ENCODE data around the gene FBXO9. TPM values are rescaled to one million over a fixed set of nuclear protein-coding genes. Genes with fewer than 3 reads are reported as not detected.
"Not testable (repeated sequence)": the region's sequence is repeated elsewhere in the genome, so short reads cannot be mapped to it uniquely, and the experiment has no call there.

The FBXO9 gene
- total RNA-seq, 2 donors from 2014 or later: 70.5 to 93.6 TPM

GRCh38 chr6:53044071-53044470 is 21.1 kb upstream of the FBXO9 start:
- ATAC-seq: no peak
- no peak for DNase-seq
- intact Hi-C loops (cut with DNase I, micrococcal nuclease): no loop called here

DNA sequence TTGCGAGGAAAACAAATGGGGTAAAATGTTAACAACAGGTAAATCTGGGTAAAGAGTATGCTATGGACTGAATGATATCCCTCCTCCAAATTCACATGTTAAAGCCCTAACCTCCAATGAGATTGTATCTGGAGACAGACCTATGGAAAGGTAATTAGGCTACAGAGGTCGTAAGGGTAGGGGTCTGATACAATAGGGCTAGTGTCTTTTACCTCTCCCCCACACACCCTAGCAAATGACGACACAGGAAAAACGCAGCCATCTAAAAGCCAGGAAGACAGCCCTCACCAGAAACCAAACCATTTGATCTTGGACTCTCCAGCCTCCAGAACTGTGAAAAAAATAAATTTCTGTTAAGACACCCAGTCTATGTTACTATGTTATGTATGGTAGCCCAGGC is 20.6 kb upstream of the FBXO9 start:
- DNase-seq (no peak), ATAC-seq (no peak)
- intact Hi-C loops (cut with DNase I, micrococcal nuclease): no loop called here

DNA sequence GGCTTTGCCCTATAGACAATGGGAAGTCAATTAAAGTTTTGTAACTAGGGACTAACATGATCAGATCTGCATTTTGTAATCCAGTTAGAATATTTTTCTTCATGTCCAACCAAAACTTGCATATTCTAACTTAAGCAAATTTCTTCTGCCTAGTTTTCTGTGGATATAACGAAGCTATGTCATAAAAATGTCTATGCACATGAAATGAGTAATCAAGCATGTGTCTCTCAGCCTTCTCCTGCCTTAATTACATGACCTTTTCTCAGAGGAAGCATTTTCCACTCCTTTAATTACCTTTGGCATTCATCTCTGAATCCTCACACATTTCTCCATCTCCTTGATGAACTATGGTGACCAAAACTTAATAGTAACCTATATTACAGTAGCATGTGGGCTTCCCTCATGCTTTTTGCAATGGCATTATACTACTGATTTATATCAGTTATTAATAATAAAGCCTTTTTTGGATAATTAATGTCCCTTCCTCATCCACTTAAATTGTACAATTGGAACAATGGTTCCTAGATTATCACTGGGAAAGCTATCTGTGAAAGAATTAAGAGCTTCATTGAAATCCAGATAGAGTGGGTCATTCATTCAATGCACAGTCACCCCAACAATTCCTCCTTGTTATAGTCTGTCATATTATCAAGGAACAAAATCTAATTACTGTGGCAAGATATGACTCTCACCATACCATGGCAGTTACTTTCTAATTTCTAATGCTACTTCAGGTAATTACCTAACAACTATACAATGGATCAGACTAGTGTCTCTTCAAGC is 19.1 kb upstream of the FBXO9 start:
- ATAC-seq: no peak

DNA sequence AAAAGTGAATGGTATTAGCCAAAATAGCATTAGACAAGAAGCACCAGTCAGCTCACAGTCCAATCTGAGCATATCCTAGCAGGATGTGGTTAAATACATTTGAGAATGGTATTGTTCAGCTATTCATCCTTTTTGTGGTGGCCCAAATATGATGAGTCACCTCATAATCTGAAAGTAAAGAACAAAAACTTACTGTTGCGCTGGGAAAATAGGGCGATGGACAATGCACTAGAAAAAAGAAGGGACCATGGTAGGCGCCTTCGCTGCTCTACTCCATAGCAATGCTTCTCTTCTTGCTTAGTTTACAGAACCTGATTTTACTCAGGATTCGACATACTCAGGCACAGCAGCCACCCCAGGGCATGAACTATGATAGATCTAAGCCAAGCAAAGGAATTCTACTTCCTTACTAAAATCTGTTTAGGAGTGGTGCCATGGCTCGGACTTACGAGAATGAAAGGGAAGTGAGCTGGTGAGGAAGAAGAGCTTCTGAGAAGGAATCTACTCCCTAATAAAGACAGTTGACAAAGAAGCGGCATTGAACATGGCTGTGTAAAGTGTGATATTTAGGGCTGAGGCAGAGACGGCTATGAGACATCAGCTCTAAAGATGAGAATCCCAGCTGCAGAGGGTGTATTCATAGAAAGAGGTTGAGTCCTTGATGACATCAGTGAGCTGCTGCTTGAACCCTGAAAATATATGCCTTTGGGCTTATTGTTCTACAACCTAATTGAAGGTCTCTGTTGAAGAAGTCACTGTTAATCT is 16.6 kb upstream of the FBXO9 start:
- ATAC-seq: no peak
- intact Hi-C loops (cut with DNase I, micrococcal nuclease): no loop called here
- DNase-seq: no peak

More for the DNA sequence above, 19.1 kb upstream of the FBXO9 start:
- intact Hi-C loops (cut with DNase I, micrococcal nuclease): no loop called here
- DNase-seq: no peak

DNA sequence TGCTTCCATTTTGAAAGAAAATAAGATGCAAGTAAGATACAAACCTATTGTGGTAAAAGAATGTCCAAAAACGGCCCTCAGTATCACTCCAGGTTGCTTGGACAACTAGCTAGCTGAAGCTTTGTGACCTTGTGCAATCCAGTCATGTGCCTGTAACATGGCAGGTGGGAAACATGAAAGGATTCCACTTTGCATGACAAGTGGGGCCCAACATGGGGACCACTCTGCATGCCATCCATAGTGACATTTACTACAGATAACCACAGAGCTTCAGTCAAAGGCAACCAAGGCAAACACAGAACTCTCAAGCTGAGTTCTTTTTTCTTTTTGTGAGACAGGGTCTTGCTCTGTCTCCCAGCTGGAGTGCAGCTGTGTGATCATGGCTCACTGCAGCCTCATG is 15.8 kb upstream of the FBXO9 start:
- intact Hi-C loops (cut with DNase I, micrococcal nuclease): no loop called here
- no peak for ATAC-seq
- DNase-seq: no peak

- ATAC-seq, DNase-seq: not testable (repeated sequence)
- intact Hi-C loops (cut with DNase I, micrococcal nuclease): loop anchor here in 1 of 2 donors (10.0 kb wide), 1 partner anchor 177 kb away; no protein-coding TSS in a partner anchor
These were observed 13.1 kb upstream of the FBXO9 start for GRCh38 chr6:53052152-53052551.

GRCh38 chr6:53054532-53054931 is 10.7 kb upstream of the FBXO9 start:
- DNase-seq: no peak
- intact Hi-C loops (cut with DNase I, micrococcal nuclease): loop anchor here in 1 of 2 donors (10.0 kb wide), 1 partner anchor 180 kb away; no protein-coding TSS in a partner anchor
- no peak for ATAC-seq

GRCh38 chr6:53055873-53056272 is 9.3 kb upstream of the FBXO9 start:
- ATAC-seq (no peak), DNase-seq (no peak)
- intact Hi-C loops (cut with DNase I, micrococcal nuclease): loop anchor here in 1 of 2 donors (5.0 to 10.0 kb wide), 2 partner anchors 59 to 181 kb away; partner anchors contain the start of gene GSTA4

DNA sequence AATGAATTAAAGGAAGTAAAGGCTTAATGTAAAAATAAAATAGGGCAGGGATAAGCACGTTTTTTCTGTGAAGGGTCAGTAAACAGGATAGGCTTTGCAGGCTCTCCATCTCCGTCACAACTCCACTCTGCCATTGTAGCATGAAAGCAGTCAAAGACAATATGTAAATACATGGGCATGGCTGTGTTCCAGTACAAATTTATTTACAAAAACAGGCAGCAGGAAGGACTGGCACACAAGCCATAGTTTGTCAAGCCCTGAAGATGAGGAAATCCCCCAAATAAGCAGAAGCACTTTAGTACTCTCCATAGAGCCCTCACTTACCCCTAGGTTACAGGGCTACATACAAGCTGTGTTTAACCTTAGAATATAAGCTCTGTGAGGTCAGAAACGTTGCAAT is 8.9 kb upstream of the FBXO9 start:
- intact Hi-C loops (cut with DNase I, micrococcal nuclease): loop anchor here in 1 of 2 donors (5.0 to 10.0 kb wide), 2 partner anchors 59 to 181 kb away; partner anchors contain the start of gene GSTA4
- ATAC-seq (no peak), DNase-seq (no peak)

GRCh38 chr6:53058388-53059195 is 6.6 kb upstream of the FBXO9 start:
- no peak for DNase-seq
- peak; percentile 22 for ATAC-seq

GRCh38 chr6:53059648-53060589 is 5.3 kb upstream of the FBXO9 start:
- intact Hi-C loops (cut with DNase I, micrococcal nuclease): loop anchor here in 1 of 2 donors (5.0 to 10.0 kb wide), 2 partner anchors 63 to 185 kb away; partner anchors contain the start of gene GSTA4
- DNase-seq (no peak), ATAC-seq (no peak)

More at GRCh38 chr6:53058388-53059195, 6.6 kb upstream of the FBXO9 start:
- intact Hi-C loops (cut with DNase I, micrococcal nuclease): loop anchor here in 1 of 2 donors (5.0 to 10.0 kb wide), 2 partner anchors 61 to 184 kb away; partner anchors contain the start of gene GSTA4

- ATAC-seq (peak; percentile 18), DNase-seq (no peak)
- intact Hi-C loops (cut with DNase I, micrococcal nuclease): no loop called here
These were observed 3.0 kb upstream of the FBXO9 start for GRCh38 chr6:53062169-53062539.

DNA sequence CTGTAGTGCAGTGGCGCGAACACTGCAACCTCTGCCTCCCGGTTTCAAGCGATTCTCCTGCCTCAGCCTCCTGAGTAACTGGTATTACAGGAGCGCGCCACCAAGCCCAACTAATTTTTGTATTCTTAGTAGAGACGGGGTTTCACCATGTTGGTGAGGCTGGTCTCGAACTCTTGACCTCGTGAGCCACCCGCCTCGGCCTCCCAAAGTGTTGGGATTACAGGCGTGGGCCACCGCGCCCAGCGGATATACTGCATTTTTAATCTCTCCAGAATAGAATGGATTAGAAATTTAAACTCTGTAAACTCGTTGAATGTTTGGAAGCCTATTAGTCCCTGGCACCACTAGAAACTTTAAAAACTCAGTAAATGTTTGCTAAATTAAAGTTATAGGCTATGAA is 949 bp upstream of the FBXO9 start:
- ATAC-seq; intact Hi-C loops (cut with DNase I, micrococcal nuclease): not testable (repeated sequence)
- DNase-seq: peak in 1 of 2 donors; percentile 32

- peak; percentile 81 for ATAC-seq
- intact Hi-C loops (cut with DNase I, micrococcal nuclease): no loop called here
- peak; percentile 97 to 98 for DNase-seq
These were observed 408 bp upstream of the FBXO9 start for GRCh38 chr6:53064726-53065265.

DNA sequence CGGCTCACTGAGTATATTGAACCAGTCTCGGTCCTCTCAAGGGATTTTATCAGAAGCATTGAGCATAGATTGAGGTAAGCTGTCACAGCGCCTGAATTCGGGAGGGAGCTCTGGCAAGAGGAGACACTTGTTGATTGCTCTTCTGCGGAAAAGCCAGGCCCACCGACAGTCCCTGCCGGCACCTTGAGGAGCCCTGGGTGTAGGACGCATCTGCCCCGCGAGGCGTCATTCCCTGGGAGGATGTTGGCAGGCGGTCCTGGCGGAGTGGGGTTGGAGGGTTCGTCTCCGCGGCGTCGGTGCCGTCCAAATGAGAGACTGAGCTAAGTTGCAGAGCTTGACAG is 843 bp downstream of the FBXO9 start:
- ATAC-seq (peak; percentile 12), DNase-seq (peak; percentile 54 to 62)
- intact Hi-C loops (cut with DNase I, micrococcal nuclease): no loop called here

DNA sequence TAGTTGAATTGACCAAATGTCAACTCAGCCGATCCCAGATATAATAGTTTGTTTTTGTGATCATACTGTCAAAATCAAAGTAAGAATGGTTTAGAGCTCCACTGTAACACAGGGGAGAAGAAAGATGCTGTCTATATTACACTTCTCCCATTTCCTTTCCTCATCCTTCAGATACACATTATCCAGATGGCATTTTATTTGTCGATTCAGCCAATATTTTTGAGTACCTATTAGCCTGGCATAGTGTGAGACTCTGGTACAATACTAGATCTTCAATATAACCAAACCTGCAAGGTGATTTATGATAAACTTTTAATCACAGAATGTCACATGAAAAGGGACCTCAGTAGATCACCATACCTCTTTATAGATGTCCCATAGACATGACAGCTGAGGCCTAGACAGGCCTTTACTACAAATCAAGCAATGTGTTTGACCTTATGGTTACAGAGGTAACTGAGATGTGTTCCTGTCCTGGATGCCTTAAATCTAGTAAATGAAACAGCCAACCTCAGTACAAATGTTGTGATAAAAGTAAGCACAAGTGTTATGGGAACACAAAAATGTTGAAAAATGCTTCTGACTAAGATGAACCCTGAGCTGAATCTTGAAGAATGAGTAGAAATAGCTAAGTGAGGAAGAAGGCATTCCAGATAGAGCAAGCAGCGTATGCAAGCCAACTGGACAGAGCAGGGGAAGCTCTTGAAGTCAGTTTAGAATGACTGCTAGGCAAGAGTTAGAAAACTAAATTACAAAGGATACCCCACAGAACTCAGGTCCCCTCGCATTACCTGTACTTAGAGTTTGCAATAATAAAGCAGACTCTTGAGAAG is 1.9 kb downstream of the FBXO9 start:
- ATAC-seq (no peak), DNase-seq (no peak)
- intact Hi-C loops (cut with DNase I, micrococcal nuclease): no loop called here

GRCh38 chr6:53067849-53068361 is 2.7 kb downstream of the FBXO9 start:
- intact Hi-C loops (cut with DNase I, micrococcal nuclease): no loop called here
- no peak for DNase-seq
- ATAC-seq: no peak
